H1 (cell line): ENCODE results near the gene ADCY7. TPM values are rescaled to one million over a fixed set of nuclear protein-coding genes. Genes with fewer than 3 reads are reported as not detected.

ENCODE experiments used
- CBX8 ChIP-seq: fragments of 300-800, 300-1000 bp; sonication (generic); IDR thresholded peaks from 2 replicates; pipeline ENCODE4 v1.7.1; 2016; ENCODE audit warnings: low read depth, low read length, borderline replicate concordance
- NRF1 ChIP-seq: IDR thresholded peaks from 2 replicates; pipeline ENCODE4 v1.6.1; 2011; ENCODE audit warnings: mild to moderate bottlenecking, low read depth, low read length, improper control_type of control experiment
- polyA plus RNA-seq, 7 experiments: library from polyadenylated mRNA; depleted of rRNA in 3 of 7; stranded (reverse) in 5 of 7; unstranded in 2 of 7; fragments of >200 nt in 5 of 7; fragments of 200-250 nt in 2 of 7; gene quantifications; 1 replicate in 5 of 7; 2 replicates in 1 of 7; 4 replicates in 1 of 7; pipeline versions ENCODE4 v1.2.1 to v1.2.3, GENCODE V29; 2011 to 2013; ENCODE audit warnings: missing spikeins in 2 of 7, mixed read lengths in 2 of 7
- total RNA-seq: library from RNA; stranded (reverse); fragmentation: NEBNext Ultra II Directional; extraction: Animal tissue kit (Norgen Biotek cat#: 25700); gene quantifications from 2 replicates; pipeline ENCODE4 v1.2.1, GENCODE V29; 2021

ADCY7 gene
- total and polyA plus RNA-seq, 2 of the 8 experiments (the other 6 are each of a cell fraction or from before 2014, with no cell fraction given) = 2.4 to 5.1 TPM

- TF ChIP-seq NRF1 = no peak
- no peak for TF ChIP-seq CBX8
These were observed 14.2 kb upstream of the ADCY7 start (continued) for GRCh38 chr16:50252082-50252611.
